DMS 273 (cell line): ENCODE measurements around the gene NDUFB5.

Source experiments
- DNase-seq: peaks from one replicate; lab custom pipeline; 2025; ENCODE audit not compliant: unreplicated experiment; lab: John Stamatoyannopoulos, UW

Gene NDUFB5

DNA sequence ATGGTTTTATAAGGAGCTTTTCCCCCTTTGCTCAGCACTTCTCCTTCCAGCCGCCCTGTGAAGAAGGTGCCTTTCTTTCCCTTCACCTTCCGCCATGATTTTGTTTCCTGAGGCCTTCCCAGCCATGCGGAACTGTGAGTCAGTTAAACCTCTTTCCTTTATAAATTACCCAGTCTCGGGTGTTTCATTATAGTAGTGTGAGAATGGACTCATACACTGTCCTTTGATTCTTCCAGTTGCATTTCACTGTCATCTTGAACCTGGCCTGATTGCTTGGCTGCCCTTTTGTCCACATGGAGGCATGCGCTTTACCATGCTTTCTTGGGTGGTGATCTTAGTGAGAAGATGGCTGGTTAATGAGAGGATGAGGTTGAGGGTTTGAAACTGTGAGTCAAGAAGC lies 71.5 kb downstream of the NDUFB5 start:
- DNase-seq = no peak
